CD4-positive, alpha-beta T cell treated with Interleukin-4 for 4 hours (primary cell): ENCODE results near the gene PTPN22.
"Not testable (repeated sequence)": the region's sequence is repeated elsewhere in the genome, so short reads cannot be mapped to it uniquely, and the experiment has no call there.

Experiments
- DNase-seq: peaks from one replicate; pipeline ENCODE4 v3.0.0-alpha.2; 2020

Gene PTPN22

GRCh38 chr1:113886417-113887401, 15.2 kb upstream of the PTPN22 start:
- DNase-seq, result no peak

GRCh38 chr1:113881661-113882060, 10.1 kb upstream of the PTPN22 start:
- DNase-seq, result no peak

DNA sequence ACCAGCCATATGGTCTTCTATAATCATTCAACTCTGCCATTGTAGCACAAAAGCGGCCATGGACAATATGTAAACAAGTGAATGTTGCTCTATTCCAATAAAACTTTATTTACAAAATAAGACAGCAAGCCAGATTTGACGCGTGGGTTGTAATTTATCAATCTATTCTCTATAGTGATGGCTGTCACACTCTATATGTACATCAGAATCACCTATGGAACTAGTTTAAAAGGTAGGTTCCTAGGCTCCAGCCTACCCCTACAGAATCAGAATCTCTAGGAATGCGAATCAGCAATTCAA, 8.2 kb upstream of the PTPN22 start:
- no peak for DNase-seq

DNA sequence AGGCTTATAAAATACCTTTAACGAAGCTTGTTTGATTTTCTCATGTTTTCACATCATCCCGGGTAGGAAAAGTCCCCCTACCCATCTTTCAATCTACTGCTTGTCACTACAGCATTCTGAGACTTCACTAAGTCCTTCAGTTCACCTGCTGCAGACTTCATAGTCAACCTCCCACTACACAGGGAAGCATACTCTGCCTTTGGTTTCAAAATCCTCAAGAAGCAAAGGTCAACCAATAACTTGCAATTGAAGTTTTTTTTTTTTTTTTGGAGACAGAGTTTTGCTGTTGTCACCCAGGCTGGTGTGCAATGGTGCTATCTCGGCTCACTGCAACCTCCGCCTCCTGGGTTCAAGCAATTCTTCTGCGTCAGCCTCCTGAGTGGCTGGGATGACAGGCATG, 4.7 kb upstream of the PTPN22 start:
- no peak for DNase-seq

DNA sequence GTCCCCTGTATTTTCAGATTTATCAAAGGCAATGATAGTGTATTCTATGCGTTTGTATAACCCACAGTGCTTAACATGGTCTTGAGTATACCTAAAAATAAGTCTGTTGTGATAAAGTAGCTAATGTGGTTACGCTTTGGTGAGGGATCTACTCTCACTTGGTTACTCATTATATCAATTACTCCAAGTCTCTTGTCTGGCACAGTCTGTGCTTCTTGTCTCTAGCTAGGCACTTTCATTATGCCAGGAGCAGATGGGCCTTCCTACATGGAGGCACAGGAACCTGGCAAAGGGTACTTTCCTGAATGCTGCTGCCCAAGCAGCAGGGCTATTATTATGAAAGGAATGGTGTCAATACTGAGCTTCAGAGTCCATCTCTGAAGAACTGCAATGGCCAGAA, 4.2 kb upstream of the PTPN22 start:
- DNase-seq, result peak; percentile 33

- DNase-seq, result peak; percentile 79
Measured at GRCh38 chr1:113874012-113874879, 2.7 kb upstream of the PTPN22 start.

- peak; percentile 36 for DNase-seq
Measured at GRCh38 chr1:113872219-113872935, 865 bp upstream of the PTPN22 start.

GRCh38 chr1:113870778-113871177, 734 bp downstream of the PTPN22 start:
- peak; percentile 37 for DNase-seq

DNA sequence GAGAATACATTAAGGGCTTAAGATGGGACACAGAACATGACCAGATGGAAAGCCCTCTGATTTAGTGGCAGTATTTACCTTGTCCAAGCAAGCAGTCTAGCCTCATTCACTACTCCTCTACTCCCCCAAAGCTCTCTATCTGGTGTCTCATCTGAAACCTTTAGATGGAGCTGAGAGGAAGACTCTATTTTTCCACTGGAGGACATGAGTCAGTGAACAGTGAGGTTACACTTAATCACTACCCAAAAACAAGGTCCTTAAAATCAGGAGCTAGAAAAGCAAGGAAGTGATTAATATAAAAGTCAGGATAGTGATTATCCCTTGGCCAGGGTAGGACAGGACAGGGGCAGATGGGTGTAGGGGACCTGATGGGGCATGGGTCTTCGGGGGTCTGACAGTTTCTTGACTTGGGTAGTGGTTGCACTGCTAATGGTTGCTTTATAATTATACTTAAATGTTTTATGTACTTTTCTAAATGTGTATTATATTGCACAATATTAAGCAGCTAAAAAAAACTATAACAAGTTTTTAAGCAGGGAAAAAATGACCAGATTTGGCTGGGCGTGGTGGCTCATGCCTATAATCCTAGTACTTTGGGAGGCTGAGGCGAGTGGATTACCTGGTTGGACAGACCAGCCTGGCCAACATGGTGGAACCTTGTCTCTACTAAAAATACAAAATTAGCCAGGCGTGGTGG, 3.0 kb downstream of the PTPN22 start:
- peak; percentile 53 for DNase-seq

DNA sequence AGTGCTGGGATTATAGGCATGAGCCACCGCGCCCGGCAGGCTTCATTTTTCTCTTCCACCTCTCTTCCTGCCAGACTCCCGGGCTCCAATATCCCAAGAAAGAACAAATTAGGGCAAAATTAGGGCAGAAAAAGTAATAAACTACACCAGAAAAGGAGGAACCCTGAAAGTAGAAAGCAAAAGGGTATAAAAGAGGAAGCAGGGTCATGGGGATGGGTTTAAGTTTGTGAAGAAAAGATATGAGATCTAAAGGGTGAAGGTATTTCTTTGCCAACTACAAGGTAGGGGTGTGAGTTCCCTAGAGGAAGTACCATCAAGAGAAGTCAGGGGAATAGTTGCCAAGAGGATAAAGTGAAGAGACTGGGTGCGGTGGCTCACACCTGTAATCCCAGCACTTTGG, 9.9 kb downstream of the PTPN22 start:
- DNase-seq, result no peak

DNA sequence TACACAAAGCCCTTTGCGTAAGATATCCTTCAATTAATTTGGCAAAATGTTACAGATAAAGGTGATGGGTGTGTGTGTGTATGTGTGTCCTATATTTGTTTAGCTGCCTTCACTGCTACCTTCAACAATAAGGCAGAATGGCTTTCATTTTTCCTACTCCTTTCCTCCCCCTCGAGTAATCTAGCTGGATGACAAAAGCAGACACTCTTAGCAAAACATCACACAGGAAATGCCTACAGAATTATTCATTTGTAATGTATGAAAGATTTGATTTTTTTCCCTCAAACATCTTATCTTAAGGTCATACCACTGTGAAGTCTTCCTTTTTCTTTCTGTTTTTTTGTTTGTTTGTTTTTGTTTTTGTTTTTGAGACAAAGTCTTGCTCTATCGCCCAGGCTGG, 10.6 kb downstream of the PTPN22 start:
- no peak for DNase-seq

GRCh38 chr1:113859478-113860175, 11.9 kb downstream of the PTPN22 start:
- DNase-seq, result no peak

DNA sequence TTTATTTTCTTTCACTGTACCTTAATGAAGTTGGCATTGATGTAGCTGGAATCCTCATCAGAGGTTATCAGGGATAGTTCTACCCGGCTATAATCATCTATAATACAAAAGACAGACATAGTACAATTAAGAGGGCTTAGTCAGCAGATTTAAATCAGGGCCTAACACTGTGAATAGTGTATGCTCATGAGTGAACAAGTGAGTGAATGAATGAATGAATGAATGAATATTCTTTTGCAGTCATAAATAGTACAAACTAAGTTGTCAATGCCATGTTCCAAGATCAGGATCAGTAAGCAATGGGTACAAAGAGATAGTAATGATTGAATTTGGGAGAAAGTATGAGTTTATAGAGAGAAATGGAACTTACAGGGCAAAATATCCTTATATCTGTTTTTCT, 12.5 kb downstream of the PTPN22 start:
- no peak for DNase-seq

- DNase-seq, result no peak
Measured at GRCh38 chr1:113858418-113858817, 13.1 kb downstream of the PTPN22 start.

DNA sequence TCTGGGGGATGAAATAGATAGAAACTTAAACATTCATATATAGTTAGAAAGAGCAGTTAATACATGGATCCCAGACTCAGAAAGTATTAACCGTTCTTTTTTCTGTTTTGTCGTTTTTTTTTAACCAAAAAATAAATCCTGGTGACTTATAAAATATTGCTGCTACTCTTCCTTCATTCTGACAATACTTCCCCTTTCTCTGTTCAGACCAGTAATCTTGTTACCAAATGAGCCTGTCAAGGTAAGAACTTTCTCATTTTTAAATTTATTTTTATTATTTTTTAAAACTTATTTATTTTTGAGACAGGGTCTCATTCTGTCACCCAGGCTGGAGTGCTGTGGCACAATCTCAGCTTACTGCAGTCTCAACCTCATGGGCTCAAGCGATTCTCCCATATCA, 13.7 kb downstream of the PTPN22 start:
- DNase-seq, result no peak

DNA sequence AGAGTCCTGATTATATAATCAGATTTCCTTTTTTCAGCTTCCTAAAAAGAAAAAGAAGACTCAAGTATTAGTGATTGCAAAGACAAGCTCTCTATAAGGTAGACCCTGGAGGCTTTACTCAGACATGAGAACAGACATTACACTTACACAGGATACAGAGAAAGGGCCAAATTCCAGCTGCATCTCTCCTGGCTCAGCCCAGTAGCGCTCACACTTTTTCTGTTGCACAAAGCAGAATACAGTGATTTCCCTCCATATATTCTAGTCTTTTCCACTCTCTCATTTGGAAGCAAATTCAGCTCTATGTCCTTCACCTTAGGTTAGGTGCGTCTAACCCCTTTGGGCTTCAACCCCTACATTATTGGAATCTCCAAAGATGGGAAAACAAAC, 15.1 kb downstream of the PTPN22 start:
- no peak for DNase-seq

DNA sequence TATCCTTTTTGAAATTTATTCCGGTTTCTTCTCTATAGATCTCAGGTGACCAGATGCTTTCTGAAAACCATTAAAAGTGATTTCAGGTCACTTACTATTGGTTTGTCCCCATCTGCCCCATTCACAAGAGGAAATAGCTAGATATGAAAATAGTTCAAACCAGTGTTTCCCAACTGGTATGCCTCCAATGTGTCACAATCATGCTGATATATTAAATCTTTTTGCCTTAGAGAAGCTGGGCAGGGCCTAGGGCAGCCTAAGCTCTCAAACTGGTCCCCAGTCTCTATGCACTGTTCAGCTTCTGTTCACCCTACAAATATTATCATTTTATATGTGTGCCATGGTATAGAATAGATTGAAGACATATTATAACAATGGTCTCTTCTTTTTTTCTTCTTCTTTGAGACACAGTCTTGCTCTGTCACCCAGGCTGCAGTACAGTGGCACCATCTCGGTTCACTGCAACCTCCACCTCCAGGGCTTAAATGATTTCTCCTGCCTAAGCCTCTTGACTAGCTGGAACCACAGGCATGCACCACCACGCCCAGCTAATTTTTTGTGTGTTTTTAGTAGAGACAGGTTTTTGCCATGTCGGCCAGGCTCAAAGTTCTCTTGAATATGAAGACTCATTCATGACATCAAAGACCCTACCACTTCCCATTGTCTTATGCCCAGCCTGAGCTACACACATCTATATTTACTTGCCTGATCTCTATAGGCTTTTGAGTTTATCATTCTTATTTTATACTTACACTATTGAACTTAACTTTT, 15.7 kb downstream of the PTPN22 start:
- DNase-seq, result no peak

DNA sequence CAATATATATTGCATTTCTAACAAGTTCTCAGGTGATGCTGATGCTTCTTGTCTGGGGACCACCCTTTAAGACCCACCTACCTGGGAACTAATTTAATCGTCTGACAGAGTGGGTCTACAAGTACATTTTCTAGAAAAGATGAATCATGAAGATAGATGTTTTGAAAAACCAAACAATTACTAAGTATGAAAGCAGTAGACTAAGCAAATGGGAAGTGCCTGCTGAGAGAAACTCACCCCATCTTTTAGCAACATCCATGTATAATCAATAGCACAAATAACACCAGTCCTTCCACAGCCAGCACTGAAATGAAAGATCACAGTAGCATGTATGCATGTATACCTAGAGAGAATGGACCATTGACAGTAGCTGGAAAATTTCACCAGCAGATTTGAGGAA, 17.3 kb downstream of the PTPN22 start:
- no peak for DNase-seq

GRCh38 chr1:113852694-113853093, 18.8 kb downstream of the PTPN22 start:
- not testable (repeated sequence) for DNase-seq

- no peak for DNase-seq
Measured at GRCh38 chr1:113850127-113850796, 21.2 kb downstream of the PTPN22 start.

DNA sequence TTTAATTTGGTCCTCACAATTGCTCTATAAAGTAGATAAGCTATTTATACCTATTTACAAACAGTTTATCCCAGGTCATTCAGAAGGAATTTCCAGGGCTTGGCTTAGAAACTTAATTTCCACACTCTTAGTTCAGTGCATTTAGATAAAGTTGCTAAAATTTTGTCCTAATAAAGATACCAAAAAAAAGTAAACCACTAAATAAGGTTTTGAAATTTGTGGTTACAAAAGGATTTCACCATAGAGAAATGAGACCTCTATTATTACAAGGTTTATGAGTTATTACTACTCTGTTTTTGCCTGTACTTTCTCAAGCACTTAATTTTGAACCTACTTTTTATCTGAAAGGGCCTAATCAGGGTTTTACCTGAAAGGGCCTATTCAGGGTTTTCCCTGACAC, 22.4 kb downstream of the PTPN22 start:
- DNase-seq, result no peak
